HepG2 (cell line): ENCODE measurements around the gene FKBP10. TPM values are rescaled to one million over a fixed set of nuclear protein-coding genes. Genes with fewer than 3 reads are reported as not detected.
A peak's percentile ranks its signal among the peaks of the same experiment; 100 is the strongest.

Experiments used
- AGO1 ChIP-seq: fragments of 200-400 bp; formaldehyde crosslinking; IDR thresholded peaks from 2 replicates; pipeline ENCODE4 v1.6.1; 2017; ENCODE audit warnings: mild to moderate bottlenecking, low read depth, low read length, moderate library complexity; ENCODE audit not compliant: poor library complexity, severe bottlenecking
- DNMT3B ChIP-seq: conservative IDR thresholded peaks from 2 replicates; pipeline ENCODE4 v1.6.1; 2016; ENCODE audit warnings: missing biosample characterization, control low read depth
- DR1 ChIP-seq: sonication (generic); formaldehyde crosslinking; IDR thresholded peaks from 2 replicates; pipeline ENCODE4 v1.8.0; 2021; ENCODE audit warnings: mild to moderate bottlenecking, missing genetic modification reagents, inconsistent platforms
- HMG20A ChIP-seq: IDR thresholded peaks from 2 replicates; pipeline ENCODE4 v1.6.1; 2016; ENCODE audit warnings: borderline replicate concordance
- KDM3A ChIP-seq: IDR thresholded peaks from 2 replicates; pipeline ENCODE4 v1.6.1; 2018; ENCODE audit warnings: low read depth, missing compliant biosample characterization
- MED1 ChIP-seq: sonication (generic); formaldehyde crosslinking; IDR thresholded peaks from 2 replicates; pipeline ENCODE4 v1.4.0; 2020; ENCODE audit warnings: missing genetic modification reagents
- NAIF1 ChIP-seq: sonication (generic); formaldehyde crosslinking; IDR thresholded peaks from 2 replicates; pipeline ENCODE4 v1.5.0; 2020; ENCODE audit warnings: mild to moderate bottlenecking, missing genetic modification reagents, borderline replicate concordance
- NBN ChIP-seq: fragments of 450-650 bp; conservative IDR thresholded peaks from 2 replicates; pipeline ENCODE4 v1.6.1; 2017
- NFIB ChIP-seq: sonication (generic); formaldehyde crosslinking; IDR thresholded peaks from 2 replicates; pipeline ENCODE4 v1.9.0; 2021; ENCODE audit warnings: missing genetic modification reagents, mild to moderate bottlenecking, borderline replicate concordance
- POLR2AphosphoS5 ChIP-seq: IDR thresholded peaks from 2 replicates; pipeline ENCODE4 v1.6.1; 2012; ENCODE audit warnings: low read depth, low read length
- RBFOX2 ChIP-seq: fragments of 200-400 bp; formaldehyde crosslinking; IDR thresholded peaks from 2 replicates; pipeline ENCODE4 v1.6.1; 2017; ENCODE audit warnings: low read depth, mild to moderate bottlenecking, low read length
- RFXAP ChIP-seq: sonication (generic); formaldehyde crosslinking; IDR thresholded peaks from 2 replicates; pipeline ENCODE4 v1.4.0; 2020; ENCODE audit warnings: missing genetic modification reagents, borderline replicate concordance
- STAG1 ChIP-seq: sonication (generic); formaldehyde crosslinking; IDR thresholded peaks from 2 replicates; pipeline ENCODE4 v1.4.0; 2020; ENCODE audit warnings: missing genetic modification reagents
- TCF7L2 ChIP-seq: IDR thresholded peaks from 2 replicates; pipeline ENCODE4 v1.6.1; 2011; ENCODE audit warnings: mild to moderate bottlenecking, low read depth, low read length, moderate library complexity
- U2AF2 ChIP-seq: fragments of 200-400 bp; formaldehyde crosslinking; IDR thresholded peaks from 2 replicates; pipeline ENCODE4 v1.6.1; 2017; ENCODE audit warnings: low read depth, mild to moderate bottlenecking, low read length
- ZBTB20 ChIP-seq: sonication (generic); formaldehyde crosslinking; IDR thresholded peaks from 2 replicates; pipeline ENCODE4 v1.8.1; 2023; ENCODE audit warnings: missing genetic modification reagents, low read depth, mild to moderate bottlenecking, borderline replicate concordance
- ZBTB21 ChIP-seq: sonication (generic); formaldehyde crosslinking; IDR thresholded peaks from 2 replicates; pipeline ENCODE4 v1.4.0; 2020; ENCODE audit warnings: missing genetic modification reagents
- ZBTB7A ChIP-seq: sonication (generic); formaldehyde crosslinking; IDR thresholded peaks from 2 replicates; pipeline ENCODE4 v1.8.0; 2022; ENCODE audit warnings: mild to moderate bottlenecking, missing genetic modification reagents
- ZFAT ChIP-seq: sonication (generic); formaldehyde crosslinking; conservative IDR thresholded peaks from 2 replicates; pipeline ENCODE4 v1.8.1; 2023; ENCODE audit warnings: missing genetic modification reagents, inconsistent platforms
- ZNF253 ChIP-seq: sonication (generic); formaldehyde crosslinking; IDR thresholded peaks from 2 replicates; pipeline ENCODE4 v1.8.0; 2022; ENCODE audit warnings: mild to moderate bottlenecking, missing genetic modification reagents, borderline replicate concordance
- ZNF430 ChIP-seq: sonication (generic); formaldehyde crosslinking; IDR thresholded peaks from 2 replicates; pipeline ENCODE4 v1.9.0; 2021; ENCODE audit warnings: mild to moderate bottlenecking, missing genetic modification reagents
- ZNF629 ChIP-seq: sonication (generic); formaldehyde crosslinking; conservative IDR thresholded peaks from 2 replicates; pipeline ENCODE4 v1.5.0; 2020; ENCODE audit warnings: missing genetic modification reagents
- ZNF674 ChIP-seq: sonication (generic); formaldehyde crosslinking; IDR thresholded peaks from 2 replicates; pipeline ENCODE4 v1.5.0; 2020; ENCODE audit warnings: low read depth, mild to moderate bottlenecking, missing genetic modification reagents
- ZNF703 ChIP-seq: sonication (generic); formaldehyde crosslinking; IDR thresholded peaks from 2 replicates; pipeline ENCODE4 v1.5.1; 2020; ENCODE audit warnings: missing genetic modification reagents, mild to moderate bottlenecking, moderate library complexity, borderline replicate concordance
- polyA plus RNA-seq, 8 experiments: library from polyadenylated mRNA; depleted of rRNA in 3 of 8; stranded (reverse) in 7 of 8; unstranded in 1 of 8; fragments of >200 nt; fragmentation: Illumina TruSeq in 4 of 8; extraction: Trizol in 4 of 8; gene quantifications; 2 replicates each; pipeline versions ENCODE4 v1.2.1 to v1.2.3, GENCODE V29; 2011 to 2016; ENCODE audit warnings: low read depth in 4 of 8, missing spikeins in 1 of 8, mixed read lengths in 1 of 8; ENCODE audit not compliant: insufficient read depth in 1 of 8
- total RNA-seq, 5 experiments: library from RNA; depleted of rRNA; stranded (reverse); fragments of >200 nt; fragmentation: Illumina TruSeq; extraction: Trizol; gene quantifications; 2 replicates each; pipeline ENCODE4 v1.2.3, GENCODE V29; 2016; ENCODE audit warnings: low read depth in 1 of 5
- TF ChIP-seq, protein P1 (sequence below): IDR thresholded peaks from 2 replicates; pipeline ENCODE4 v1.6.1; 2018; ENCODE audit warnings: missing genetic modification reagents
- TF ChIP-seq, protein P2 (sequence below): sonication (generic); formaldehyde crosslinking; IDR thresholded peaks from 2 replicates; pipeline ENCODE4 v1.5.1; 2020; ENCODE audit warnings: mild to moderate bottlenecking, missing genetic modification reagents, moderate library complexity
- TF ChIP-seq, protein P3 (sequence below): sonication (generic); formaldehyde crosslinking; IDR thresholded peaks from 2 replicates; pipeline ENCODE4 v1.4.0; 2020; ENCODE audit warnings: mild to moderate bottlenecking, missing genetic modification reagents
- TF ChIP-seq, protein P4 (sequence below): sonication (generic); formaldehyde crosslinking; IDR thresholded peaks from 2 replicates; pipeline ENCODE4 v1.5.0; 2020; ENCODE audit warnings: missing genetic modification reagents

FKBP10 gene
- total and polyA plus RNA-seq, 2 of the 13 experiments (the other 11 are each of a cell fraction or from before 2014, with no cell fraction given) = 149 to 573 TPM

DNA sequence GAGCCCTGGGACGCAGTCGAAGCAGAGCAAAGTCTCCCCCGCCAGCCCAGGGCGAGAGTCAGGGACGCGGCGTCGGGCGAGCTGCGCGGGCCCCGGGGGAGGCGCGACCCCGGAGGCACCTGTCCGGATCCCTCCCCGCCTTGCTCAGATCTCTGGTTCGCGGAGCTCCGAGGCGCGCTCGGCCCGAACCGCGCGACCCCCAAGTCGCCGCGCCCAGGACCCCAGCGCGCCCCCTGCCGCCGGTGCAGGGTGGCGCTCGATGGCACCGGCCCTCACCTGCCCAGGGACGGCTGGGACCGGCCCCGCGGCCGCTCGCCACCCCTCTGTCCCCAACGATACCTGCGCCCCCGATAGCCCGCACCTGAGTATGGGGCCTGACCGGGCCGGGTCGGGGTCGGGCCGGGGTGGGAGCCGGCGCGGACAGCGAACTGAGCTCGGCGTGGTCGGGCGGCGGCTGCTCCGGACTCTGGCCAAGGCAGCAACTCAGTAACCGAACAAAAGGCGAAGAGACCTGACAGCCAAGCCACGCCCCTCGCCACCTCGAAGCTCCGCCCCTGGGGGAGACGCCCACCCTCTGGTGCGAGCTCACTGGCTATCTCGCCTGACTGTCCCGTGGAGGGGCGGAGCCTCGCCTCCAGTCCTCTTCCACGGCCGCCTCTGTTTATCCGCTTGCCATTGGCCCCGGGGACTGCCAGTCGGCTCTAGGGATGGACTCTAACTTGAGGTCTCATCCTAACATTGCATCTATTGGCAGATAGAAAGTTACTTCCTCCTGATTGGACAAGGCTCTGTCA is 26.4 kb upstream of the FKBP10 start, which contains the start of gene JUP (continued):
- TF ChIP-seq NAIF1 (CRISPR knock-in tag) = no peak
- peak; percentile 50; the same call in 1 of the 2 replicates for TF ChIP-seq DR1
- no peak for TF ChIP-seq ZBTB20 (CRISPR knock-in tag)
- 0 out of 2 replicates have a peak, but pooled peaks have one; percentile 48 for TF ChIP-seq RFXAP (CRISPR knock-in tag)
- peak; percentile 53 for TF ChIP-seq STAG1 (CRISPR knock-in tag)
- TF ChIP-seq NBN = no peak
- TF ChIP-seq ZNF703 (CRISPR knock-in tag) = no peak
- TF ChIP-seq TCF7L2 = no peak
- no peak for TF ChIP-seq ZBTB21
- peak; percentile 73 for TF ChIP-seq POLR2AphosphoS5
- TF ChIP-seq HMG20A (CRISPR knock-in tag) = 0 out of 2 replicates have a peak, but pooled peaks have one; percentile 10
- TF ChIP-seq, protein P1, sequence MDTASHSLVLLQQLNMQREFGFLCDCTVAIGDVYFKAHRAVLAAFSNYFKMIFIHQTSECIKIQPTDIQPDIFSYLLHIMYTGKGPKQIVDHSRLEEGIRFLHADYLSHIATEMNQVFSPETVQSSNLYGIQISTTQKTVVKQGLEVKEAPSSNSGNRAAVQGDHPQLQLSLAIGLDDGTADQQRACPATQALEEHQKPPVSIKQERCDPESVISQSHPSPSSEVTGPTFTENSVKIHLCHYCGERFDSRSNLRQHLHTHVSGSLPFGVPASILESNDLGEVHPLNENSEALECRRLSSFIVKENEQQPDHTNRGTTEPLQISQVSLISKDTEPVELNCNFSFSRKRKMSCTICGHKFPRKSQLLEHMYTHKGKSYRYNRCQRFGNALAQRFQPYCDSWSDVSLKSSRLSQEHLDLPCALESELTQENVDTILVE = no peak
- no peak for TF ChIP-seq NFIB (CRISPR knock-in tag)
- no peak for TF ChIP-seq ZNF430 (CRISPR knock-in tag)
- no peak for TF ChIP-seq ZNF629 (CRISPR knock-in tag)
- peak; percentile 92 for TF ChIP-seq RBFOX2
- TF ChIP-seq U2AF2 = no peak
- peak; percentile 91 for TF ChIP-seq ZBTB7A (CRISPR knock-in tag)
- TF ChIP-seq, protein P2, sequence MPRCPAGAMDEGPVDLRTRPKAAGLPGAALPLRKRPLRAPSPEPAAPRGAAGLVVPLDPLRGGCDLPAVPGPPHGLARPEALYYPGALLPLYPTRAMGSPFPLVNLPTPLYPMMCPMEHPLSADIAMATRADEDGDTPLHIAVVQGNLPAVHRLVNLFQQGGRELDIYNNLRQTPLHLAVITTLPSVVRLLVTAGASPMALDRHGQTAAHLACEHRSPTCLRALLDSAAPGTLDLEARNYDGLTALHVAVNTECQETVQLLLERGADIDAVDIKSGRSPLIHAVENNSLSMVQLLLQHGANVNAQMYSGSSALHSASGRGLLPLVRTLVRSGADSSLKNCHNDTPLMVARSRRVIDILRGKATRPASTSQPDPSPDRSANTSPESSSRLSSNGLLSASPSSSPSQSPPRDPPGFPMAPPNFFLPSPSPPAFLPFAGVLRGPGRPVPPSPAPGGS = peak; percentile 94
- no peak for TF ChIP-seq ZFAT (CRISPR knock-in tag)
- TF ChIP-seq MED1 (CRISPR knock-in tag) = peak; percentile 69
- no peak for TF ChIP-seq ZNF253 (CRISPR knock-in tag)
- TF ChIP-seq, protein P3, sequence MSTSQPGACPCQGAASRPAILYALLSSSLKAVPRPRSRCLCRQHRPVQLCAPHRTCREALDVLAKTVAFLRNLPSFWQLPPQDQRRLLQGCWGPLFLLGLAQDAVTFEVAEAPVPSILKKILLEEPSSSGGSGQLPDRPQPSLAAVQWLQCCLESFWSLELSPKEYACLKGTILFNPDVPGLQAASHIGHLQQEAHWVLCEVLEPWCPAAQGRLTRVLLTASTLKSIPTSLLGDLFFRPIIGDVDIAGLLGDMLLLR (CRISPR knock-in tag) = peak; percentile 81; the same call in 1 of the 2 replicates
- TF ChIP-seq AGO1 = no peak
- TF ChIP-seq KDM3A = peak; percentile 53
- TF ChIP-seq DNMT3B (CRISPR knock-in tag) = no peak
- TF ChIP-seq, protein P4, sequence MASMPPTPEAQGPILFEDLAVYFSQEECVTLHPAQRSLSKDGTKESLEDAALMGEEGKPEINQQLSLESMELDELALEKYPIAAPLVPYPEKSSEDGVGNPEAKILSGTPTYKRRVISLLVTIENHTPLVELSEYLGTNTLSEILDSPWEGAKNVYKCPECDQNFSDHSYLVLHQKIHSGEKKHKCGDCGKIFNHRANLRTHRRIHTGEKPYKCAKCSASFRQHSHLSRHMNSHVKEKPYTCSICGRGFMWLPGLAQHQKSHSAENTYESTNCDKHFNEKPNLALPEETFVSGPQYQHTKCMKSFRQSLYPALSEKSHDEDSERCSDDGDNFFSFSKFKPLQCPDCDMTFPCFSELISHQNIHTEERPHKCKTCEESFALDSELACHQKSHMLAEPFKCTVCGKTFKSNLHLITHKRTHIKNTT (CRISPR knock-in tag) = peak; percentile 80; the same call in 1 of the 2 replicates
- no peak for TF ChIP-seq ZNF674 (CRISPR knock-in tag)
